Trophoblast cell (in vitro differentiated cells and primary cell): Measurements from ENCODE around the gene SCN2A.

Experiments used
- DNase-seq, 2 donors: peaks; one replicate each; pipeline ENCODE4 v3.0.0-alpha.2; 2016
- H2AFZ ChIP-seq: 2 replicates; pipeline ENCODE4 v1.6.1; 2013; ENCODE audit warnings: low read length, moderate library complexity, mild to moderate bottlenecking; ENCODE audit not compliant: insufficient read depth, poor library complexity
- H2AK5ac ChIP-seq: 2 replicates; pipeline ENCODE4 v1.6.1; 2013; ENCODE audit warnings: mild to moderate bottlenecking, low read length
- H2BK120ac ChIP-seq: 2 replicates; pipeline ENCODE4 v1.6.1; 2013; ENCODE audit warnings: low read length, mild to moderate bottlenecking, moderate library complexity; ENCODE audit not compliant: insufficient read depth, poor library complexity
- H2BK12ac ChIP-seq: 2 replicates; pipeline ENCODE4 v1.6.1; 2013; ENCODE audit warnings: mild to moderate bottlenecking, low read length, moderate library complexity
- H2BK5ac ChIP-seq: 2 replicates; pipeline ENCODE4 v1.6.1; 2013; ENCODE audit warnings: low read length, low read depth, moderate library complexity, mild to moderate bottlenecking; ENCODE audit not compliant: poor library complexity
- H3K14ac ChIP-seq: 2 replicates; pipeline ENCODE4 v1.6.1; 2013; ENCODE audit warnings: mild to moderate bottlenecking, low read length
- H3K18ac ChIP-seq: 2 replicates; pipeline ENCODE4 v1.6.1; 2013; ENCODE audit warnings: mild to moderate bottlenecking, low read length
- H3K23ac ChIP-seq: 2 replicates; pipeline ENCODE4 v1.6.1; 2013; ENCODE audit warnings: low read length
- H3K27ac ChIP-seq: 2 replicates; pipeline ENCODE4 v1.5.1; 2013; ENCODE audit warnings: low read depth, mild to moderate bottlenecking, inconsistent platforms, low read length, moderate library complexity
- H3K27me3 ChIP-seq: 2 replicates; pipeline ENCODE4 v1.6.1; 2013; ENCODE audit warnings: inconsistent platforms, mild to moderate bottlenecking, low read length, moderate library complexity; ENCODE audit not compliant: insufficient read depth
- H3K36me3 ChIP-seq, 2 experiments: 1 replicate in 1 of 2; 2 replicates in 1 of 2; pipeline ENCODE4 v1.6.1; 2013; ENCODE audit warnings: low read length in 2 of 2, mild to moderate bottlenecking in 2 of 2, moderate library complexity in 1 of 2; ENCODE audit not compliant: insufficient read depth in 2 of 2, control insufficient read depth in 1 of 2
- H3K4ac ChIP-seq: 2 replicates; pipeline ENCODE4 v1.6.1; 2013; ENCODE audit warnings: low read depth, mild to moderate bottlenecking, low read length, moderate library complexity
- H3K4me1 ChIP-seq, 2 experiments: 1 replicate in 1 of 2; 2 replicates in 1 of 2; pipeline ENCODE4 v1.6.1; 2013; ENCODE audit warnings: low read length in 2 of 2, mild to moderate bottlenecking in 2 of 2, moderate library complexity in 1 of 2; ENCODE audit not compliant: insufficient read depth in 2 of 2, control insufficient read depth in 1 of 2
- H3K4me2 ChIP-seq: 2 replicates; pipeline ENCODE4 v1.6.1; 2013; ENCODE audit warnings: inconsistent platforms, mild to moderate bottlenecking, low read length, moderate library complexity
- H3K4me3 ChIP-seq: 2 replicates; pipeline ENCODE4 v1.5.1; 2013; ENCODE audit warnings: mild to moderate bottlenecking, low read depth, low read length, inconsistent platforms
- H3K79me1 ChIP-seq: one replicate; pipeline ENCODE4 v1.6.1; 2013; ENCODE audit warnings: low read length
- H3K79me2 ChIP-seq: 2 replicates; pipeline ENCODE4 v1.6.1; 2013; ENCODE audit warnings: low read length, mild to moderate bottlenecking; ENCODE audit not compliant: control insufficient read depth, insufficient read depth, poor library complexity
- H3K9ac ChIP-seq: 2 replicates; pipeline ENCODE4 v1.6.1; 2013; ENCODE audit warnings: mild to moderate bottlenecking, low read length
- H3K9me3 ChIP-seq: 2 replicates; pipeline ENCODE4 v1.6.1; 2013; ENCODE audit warnings: low read depth, mild to moderate bottlenecking, control low read depth, inconsistent platforms, low read length; ENCODE audit not compliant: insufficient read depth
- H4K12ac ChIP-seq: 2 replicates; pipeline ENCODE4 v1.6.1; 2013; ENCODE audit warnings: low read depth, mild to moderate bottlenecking, low read length, moderate library complexity
- H4K8ac ChIP-seq: 2 replicates; pipeline ENCODE4 v1.6.1; 2013; ENCODE audit warnings: low read depth, mild to moderate bottlenecking, low read length, moderate library complexity
- H4K91ac ChIP-seq: one replicate; pipeline ENCODE4 v1.6.1; 2013; ENCODE audit warnings: low read depth, mild to moderate bottlenecking, low read length, moderate library complexity
- WGBS: extraction: QIAGEN DNeasy Blood & Tissue Kit; methylation state at CpG from one replicate; pipeline ENCODE4 v1.1.7; 2013; ENCODE audit warnings: missing lambda C conversion rate; ENCODE audit not compliant: insufficient read length, insufficient coverage; ENCODE audit errors: extremely low coverage; 5-methylcytosine and 5-hydroxymethylcytosine counted together

The SCN2A gene

DNA sequence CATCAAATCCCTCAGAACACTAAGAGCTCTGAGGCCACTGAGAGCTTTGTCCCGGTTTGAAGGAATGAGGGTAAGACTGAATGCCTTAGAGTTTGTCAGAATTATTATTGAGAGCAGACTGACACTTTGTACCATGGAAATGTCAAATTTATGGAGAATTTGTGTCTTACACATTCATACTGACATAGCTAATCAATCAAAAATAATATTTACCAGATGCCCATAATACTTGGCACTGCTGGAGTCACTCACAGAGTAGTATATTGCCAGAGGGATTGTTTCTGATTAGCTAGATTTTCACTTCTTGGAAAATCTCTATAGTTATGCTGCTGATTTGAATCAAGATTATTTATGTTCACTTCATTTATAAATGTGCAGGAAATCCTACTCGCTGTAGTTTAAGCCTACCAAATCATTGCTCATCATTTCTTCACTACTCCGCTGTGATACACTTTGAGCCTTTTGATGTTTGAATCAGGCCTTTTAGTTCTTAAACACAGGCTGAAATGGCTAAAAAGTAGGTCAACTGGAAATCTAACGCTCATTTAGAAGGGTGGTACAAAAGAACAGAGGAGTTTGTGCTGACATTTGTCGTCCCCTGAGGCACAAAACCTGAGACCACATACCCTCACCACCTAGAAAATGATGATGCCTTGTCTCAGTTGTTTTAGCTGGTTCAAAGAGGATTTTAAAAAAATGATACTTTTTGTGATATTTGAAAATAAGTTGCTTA is 134.2 kb downstream of the SCN2A start:
- Histone ChIP-seq H4K91ac (no peak overlapping the region), H3K27ac (no peak overlapping the region), H3K4ac (no peak overlapping the region), H3K23ac (no peak overlapping the region), H3K4me2 (no peak overlapping the region), H4K12ac (no peak overlapping the region), H2BK120ac (no peak overlapping the region), H3K9ac (no peak overlapping the region), H3K9me3 (no peaks in the 10 kb centered on the region), H3K4me3 (no peak overlapping the region), H3K14ac (no peak overlapping the region), H2BK12ac (no peak overlapping the region), H3K79me1 (no peaks in the 10 kb centered on the region), H3K18ac (no peak overlapping the region), H2BK5ac (no peak overlapping the region), H2AFZ (no peak overlapping the region), H3K79me2 (no peaks in the 10 kb centered on the region), H4K8ac (no peak overlapping the region), H2AK5ac (no peak overlapping the region), H3K36me3 (no peaks in the 10 kb centered on the region), H3K27me3 (no peaks in the 10 kb centered on the region), H3K4me1 (no peaks in the 10 kb centered on the region)
- no CpG with 5 or more reads among the region's 5 CpGs for WGBS
- no peak for DNase-seq

DNA sequence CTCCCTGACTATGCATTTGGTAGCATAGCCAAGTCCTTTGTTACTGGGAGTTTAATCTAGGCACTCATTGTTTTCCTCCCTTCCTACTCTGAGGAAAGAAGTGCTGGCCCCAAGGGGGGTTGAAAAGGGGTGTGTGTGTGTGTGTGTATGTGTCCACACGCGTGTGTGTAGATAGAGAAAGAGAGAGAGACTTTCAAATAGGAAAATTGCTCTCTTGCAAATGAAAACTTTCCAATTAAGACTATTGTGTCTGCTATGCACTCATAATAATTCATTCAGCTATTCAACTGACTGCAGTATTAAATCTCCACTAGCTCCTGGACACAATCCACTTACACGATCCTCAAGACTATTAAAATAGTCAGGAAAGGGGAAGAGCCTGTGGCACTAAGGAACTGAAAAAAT is 137.4 kb downstream of the SCN2A start:
- no CpG with 5 or more reads among the region's 3 CpGs for WGBS
- H3K4me1 ChIP-seq, result no peaks in the 10 kb centered on the region
- no peaks in the 10 kb centered on the region for H3K79me1 ChIP-seq
- H3K36me3 ChIP-seq, result no peaks in the 10 kb centered on the region
- no peak overlapping the region for H2BK5ac ChIP-seq
- no peak for DNase-seq
- H3K27me3 ChIP-seq, result no peaks in the 10 kb centered on the region
- H3K18ac ChIP-seq, result no peak overlapping the region
- no peak overlapping the region for H3K23ac ChIP-seq
- H3K4ac ChIP-seq, result no peak overlapping the region
- no peaks in the 10 kb centered on the region for H3K9me3 ChIP-seq
- no peak overlapping the region for H3K4me2 ChIP-seq
- no peak overlapping the region for H3K9ac ChIP-seq
- H3K14ac ChIP-seq, result no peak overlapping the region
- no peak overlapping the region for H4K91ac ChIP-seq
- H2AK5ac ChIP-seq, result no peak overlapping the region
- H2AFZ ChIP-seq, result no peak overlapping the region
- no peak overlapping the region for H2BK12ac ChIP-seq
- no peak overlapping the region for H4K12ac ChIP-seq
- no peak overlapping the region for H2BK120ac ChIP-seq
- no peaks in the 10 kb centered on the region for H3K79me2 ChIP-seq
- H3K4me3 ChIP-seq, result no peak overlapping the region
- no peak overlapping the region for H4K8ac ChIP-seq
- H3K27ac ChIP-seq, result no peak overlapping the region

GRCh38 chr2:165382362-165382761 is 143.1 kb downstream of the SCN2A start:
- no peak for DNase-seq
- WGBS, result no CpG with 5 or more reads among the region's 2 CpGs
- no peak overlapping the region for H3K4me3 ChIP-seq

GRCh38 chr2:165390875-165391274 is 151.7 kb downstream of the SCN2A start:
- Histone ChIP-seq H2BK5ac (no peak overlapping the region), H3K9ac (no peak overlapping the region), H3K27ac (no peak overlapping the region)

More at GRCh38 chr2:165382362-165382761, 143.1 kb downstream of the SCN2A start:
- no peak overlapping the region for H3K27ac ChIP-seq
- no peak overlapping the region for H3K4ac ChIP-seq
- H3K23ac ChIP-seq, result no peak overlapping the region
- H2AK5ac ChIP-seq, result no peak overlapping the region
- H3K9ac ChIP-seq, result no peak overlapping the region
- no peak overlapping the region for H3K18ac ChIP-seq
- no peaks in the 10 kb centered on the region for H3K27me3 ChIP-seq
- H3K79me2 ChIP-seq, result no peaks in the 10 kb centered on the region
- H3K79me1 ChIP-seq, result no peaks in the 10 kb centered on the region
- H2AFZ ChIP-seq, result no peak overlapping the region
- H2BK120ac ChIP-seq, result no peak overlapping the region
- no peaks in the 10 kb centered on the region for H3K9me3 ChIP-seq
- no peak overlapping the region for H4K8ac ChIP-seq
- no peak overlapping the region for H2BK12ac ChIP-seq
- no peaks in the 10 kb centered on the region for H3K4me1 ChIP-seq
- H4K91ac ChIP-seq, result no peak overlapping the region
- no peaks in the 10 kb centered on the region for H3K36me3 ChIP-seq
- H2BK5ac ChIP-seq, result no peak overlapping the region
- H3K14ac ChIP-seq, result no peak overlapping the region
- no peak overlapping the region for H3K4me2 ChIP-seq
- no peak overlapping the region for H4K12ac ChIP-seq

More at GRCh38 chr2:165390875-165391274, 151.7 kb downstream of the SCN2A start:
- Histone ChIP-seq H4K8ac (no peak overlapping the region), H3K18ac (no peak overlapping the region), H3K4me3 (no peak overlapping the region), H3K23ac (no peak overlapping the region), H3K4ac (no peak overlapping the region), H3K14ac (no peak overlapping the region), H4K12ac (no peak overlapping the region), H2AK5ac (no peak overlapping the region), H2BK12ac (no peak overlapping the region), H3K4me2 (no peak overlapping the region), H3K79me1 (no peaks in the 10 kb centered on the region), H2BK120ac (no peak overlapping the region), H2AFZ (no peak overlapping the region), H3K79me2 (no peaks in the 10 kb centered on the region), H4K91ac (no peak overlapping the region), H3K9me3 (no peaks in the 10 kb centered on the region), H3K27me3 (no peaks in the 10 kb centered on the region), H3K36me3 (no peaks in the 10 kb centered on the region), H3K4me1 (no peaks in the 10 kb centered on the region)
- DNase-seq, result no peak
